ENCODE measurements around the gene SPNS2.

SPNS2 gene

DNA sequence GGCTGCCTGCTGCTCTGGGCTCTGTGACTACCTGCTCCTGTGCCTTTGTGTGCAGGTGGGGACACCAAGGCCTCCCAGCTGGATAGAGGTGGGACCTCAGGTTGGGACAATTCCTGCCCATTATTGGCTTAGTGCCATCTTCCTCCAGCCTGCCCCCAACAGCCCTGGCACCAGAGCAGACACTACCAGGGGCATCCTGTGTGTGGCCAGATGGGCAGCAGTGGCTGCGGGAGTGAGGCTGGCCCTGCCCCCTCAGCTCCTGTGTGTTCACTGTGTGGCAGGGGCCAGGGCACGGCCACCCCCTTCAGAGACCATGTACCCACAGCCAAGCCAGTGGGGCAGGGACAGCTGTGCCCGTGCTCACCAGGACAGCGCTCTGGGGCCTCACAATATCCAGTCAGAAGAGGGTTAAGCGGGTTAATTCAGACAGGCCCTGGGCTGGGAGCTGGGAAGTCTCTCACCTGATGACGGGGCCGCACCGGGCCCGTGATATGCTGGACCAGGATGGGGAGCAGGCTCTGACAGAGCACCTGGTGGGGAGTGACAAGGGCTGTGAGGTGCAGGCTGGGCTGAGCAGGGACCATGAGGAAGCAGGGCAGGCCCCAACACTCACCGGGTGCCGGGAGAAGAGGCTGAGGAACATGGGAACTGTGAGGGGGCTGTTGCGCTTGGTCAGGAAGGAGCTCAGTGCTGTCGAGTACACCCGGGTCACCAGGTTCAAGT, 43.5 kb downstream of the SPNS2 start:
- DNase-seq (ENCODE audit: low read depth) = no peak
- no peak overlapping the region for H3K4me3 ChIP-seq (ENCODE audit: low read depth, low read length)
- TF ChIP-seq, protein P1, sequence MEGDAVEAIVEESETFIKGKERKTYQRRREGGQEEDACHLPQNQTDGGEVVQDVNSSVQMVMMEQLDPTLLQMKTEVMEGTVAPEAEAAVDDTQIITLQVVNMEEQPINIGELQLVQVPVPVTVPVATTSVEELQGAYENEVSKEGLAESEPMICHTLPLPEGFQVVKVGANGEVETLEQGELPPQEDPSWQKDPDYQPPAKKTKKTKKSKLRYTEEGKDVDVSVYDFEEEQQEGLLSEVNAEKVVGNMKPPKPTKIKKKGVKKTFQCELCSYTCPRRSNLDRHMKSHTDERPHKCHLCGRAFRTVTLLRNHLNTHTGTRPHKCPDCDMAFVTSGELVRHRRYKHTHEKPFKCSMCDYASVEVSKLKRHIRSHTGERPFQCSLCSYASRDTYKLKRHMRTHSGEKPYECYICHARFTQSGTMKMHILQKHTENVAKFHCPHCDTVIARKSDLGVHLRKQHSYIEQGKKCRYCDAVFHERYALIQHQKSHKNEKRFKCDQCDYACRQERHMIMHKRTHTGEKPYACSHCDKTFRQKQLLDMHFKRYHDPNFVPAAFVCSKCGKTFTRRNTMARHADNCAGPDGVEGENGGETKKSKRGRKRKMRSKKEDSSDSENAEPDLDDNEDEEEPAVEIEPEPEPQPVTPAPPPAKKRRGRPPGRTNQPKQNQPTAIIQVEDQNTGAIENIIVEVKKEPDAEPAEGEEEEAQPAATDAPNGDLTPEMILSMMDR (conservative IDR thresholded peaks at IDR 0.05; ENCODE audit: low read depth, low read length) = no peak

DNA sequence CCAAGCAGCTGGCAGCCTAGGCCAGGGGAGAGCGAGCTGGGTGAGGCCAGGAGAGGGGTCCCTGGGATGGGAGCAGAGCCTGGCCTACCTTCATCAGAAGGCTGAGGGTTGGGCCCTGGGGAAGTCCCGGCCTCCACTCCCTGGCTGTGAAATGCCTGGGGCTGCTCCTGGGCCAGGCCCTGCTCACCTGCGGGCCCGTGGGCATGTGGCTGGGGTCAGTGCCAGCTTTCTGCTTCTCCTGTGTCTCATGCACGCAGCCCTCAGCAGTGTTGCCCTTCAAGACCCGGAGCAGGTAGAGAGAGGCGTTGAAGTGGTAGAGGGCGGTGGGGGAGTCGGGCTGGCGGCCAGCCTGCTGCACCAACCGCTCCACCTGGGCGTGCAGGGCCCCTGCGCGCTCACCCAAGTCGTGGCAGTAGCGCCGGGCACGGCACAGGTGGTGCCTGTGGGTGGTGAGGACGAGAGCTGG, 44.1 kb downstream of the SPNS2 start:
- no peak for DNase-seq (ENCODE audit: low read depth)
- no peak overlapping the region for H3K4me3 ChIP-seq (ENCODE audit: low read depth, low read length)
- TF ChIP-seq, protein P1 (conservative IDR thresholded peaks at IDR 0.05; ENCODE audit: low read depth, low read length) = no peak

DNA sequence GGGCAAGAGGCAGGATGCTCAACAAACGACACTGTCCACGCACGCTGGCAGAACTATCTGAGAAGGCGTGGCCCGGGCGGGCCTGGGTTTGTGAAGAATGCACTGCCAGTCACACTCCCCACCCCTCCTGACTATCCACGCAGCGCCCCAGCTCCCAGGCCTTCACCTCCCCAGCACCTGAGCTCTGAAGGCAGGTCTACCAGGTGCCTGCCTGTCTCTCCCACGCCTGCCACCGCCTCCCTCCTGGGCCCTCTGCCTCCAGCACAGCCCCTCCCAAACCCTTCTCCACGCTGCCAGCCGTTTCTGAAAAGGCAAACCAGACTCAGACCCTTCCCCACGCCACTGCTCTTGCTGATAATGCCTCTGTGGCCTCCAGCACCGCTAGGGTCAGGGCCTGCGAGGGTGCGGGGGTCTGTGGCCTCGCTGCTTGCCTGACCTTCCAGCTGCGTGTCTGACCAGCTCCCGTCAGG, 44.9 kb downstream of the SPNS2 start:
- TF ChIP-seq, protein P1 (conservative IDR thresholded peaks at IDR 0.05; ENCODE audit: low read depth, low read length) = no peak
- H3K4me3 ChIP-seq (ENCODE audit: low read depth, low read length) = no peak overlapping the region
- no peak for DNase-seq (ENCODE audit: low read depth)

DNA sequence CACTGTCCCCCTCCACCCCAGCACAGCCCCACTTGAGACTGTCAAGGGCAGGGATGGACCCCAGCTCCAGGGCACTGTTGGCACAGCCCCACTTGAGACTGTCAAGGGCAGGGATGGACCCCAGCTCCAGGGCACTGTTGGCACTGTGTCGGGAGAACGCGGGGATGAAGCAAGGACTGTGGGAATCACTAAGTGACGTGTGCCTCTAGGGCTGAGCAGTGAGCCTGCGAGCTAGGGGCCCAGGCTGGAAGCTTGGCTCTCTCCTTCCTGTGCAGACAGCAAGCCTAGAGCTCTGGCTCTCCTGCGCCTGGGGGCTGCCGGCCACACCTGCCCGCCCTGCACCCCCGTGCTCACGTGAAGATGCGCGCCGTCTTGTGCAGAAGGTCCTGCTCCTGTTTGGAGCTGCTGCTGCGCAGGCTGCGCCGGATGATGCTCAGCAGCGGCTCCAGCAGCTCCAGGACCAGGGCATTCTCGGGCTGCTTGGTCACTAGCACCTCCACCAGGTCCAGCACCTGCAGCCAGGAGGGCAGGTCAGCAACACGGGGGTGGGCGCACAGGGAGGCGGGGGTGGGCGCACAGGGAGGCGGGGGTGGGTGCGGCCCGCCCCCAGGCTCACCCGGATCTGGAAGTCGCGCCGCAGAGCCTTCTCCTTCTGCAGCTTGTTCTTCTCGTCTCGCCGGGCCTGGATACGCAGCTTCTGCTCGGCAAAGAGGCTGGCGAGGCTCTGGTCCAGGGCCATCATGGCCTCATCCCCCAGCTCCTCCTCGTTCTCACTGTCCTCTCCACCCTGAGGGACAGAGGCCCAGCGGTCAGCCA, 45.7 kb downstream of the SPNS2 start:
- TF ChIP-seq, protein P1 (conservative IDR thresholded peaks at IDR 0.05; ENCODE audit: low read depth, low read length) = no peak
- no peak for DNase-seq (ENCODE audit: low read depth)
- H3K4me3 ChIP-seq (ENCODE audit: low read depth, low read length) = no peak overlapping the region

DNA sequence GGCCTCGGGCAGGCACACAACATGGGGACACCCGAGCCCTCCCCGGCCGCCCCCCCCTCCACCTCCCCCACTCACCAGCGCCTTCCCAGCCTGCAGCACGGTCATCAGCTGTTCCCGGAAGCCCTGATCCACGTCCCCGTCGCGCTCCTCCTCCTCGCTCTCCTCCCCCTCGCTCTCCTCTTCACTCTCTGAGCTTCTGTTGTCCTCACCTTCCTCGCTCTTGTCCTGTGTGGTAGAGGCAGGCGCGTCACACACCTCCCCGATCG, 46.2 kb downstream of the SPNS2 start:
- no peak for DNase-seq (ENCODE audit: low read depth)
- TF ChIP-seq, protein P1 (conservative IDR thresholded peaks at IDR 0.05; ENCODE audit: low read depth, low read length) = no peak
- no peak overlapping the region for H3K4me3 ChIP-seq (ENCODE audit: low read depth, low read length)

DNA sequence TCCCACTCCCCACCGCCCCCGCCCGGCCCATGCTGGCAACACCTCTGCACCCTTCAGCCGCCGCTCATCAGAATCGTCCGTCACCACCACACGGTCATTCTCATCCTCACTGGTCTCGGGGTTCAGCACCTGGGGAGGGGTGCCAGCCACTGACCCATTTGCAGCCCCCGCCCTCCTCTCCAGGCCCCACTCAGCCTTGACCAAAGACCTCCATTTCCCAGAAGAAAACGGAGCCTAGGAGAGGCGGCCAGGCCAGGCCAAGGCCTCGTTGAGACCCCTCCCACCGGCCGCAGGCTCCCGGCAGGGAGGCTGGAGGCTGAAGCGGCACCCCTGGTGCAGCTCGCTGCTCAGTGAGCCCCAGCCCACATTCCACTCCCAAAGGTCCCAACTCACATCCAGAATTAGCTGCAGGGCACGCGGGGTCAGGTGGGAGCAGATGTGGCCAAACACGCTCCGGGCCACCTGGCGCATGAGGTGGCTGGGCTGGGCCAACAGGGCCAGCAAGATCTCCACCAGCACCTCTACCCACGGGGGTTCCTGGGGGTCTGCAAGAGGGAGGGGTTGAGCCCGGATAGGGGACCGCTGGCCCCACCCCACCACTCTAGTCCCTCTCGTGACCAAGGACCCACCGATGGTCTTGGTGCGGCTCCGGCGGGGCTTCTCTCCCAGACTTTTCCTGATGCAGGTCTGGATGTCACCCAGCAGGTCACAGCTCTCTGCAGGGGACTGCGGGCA, 46.7 kb downstream of the SPNS2 start:
- H3K4me3 ChIP-seq (ENCODE audit: low read depth, low read length) = no peak overlapping the region
- no peak for DNase-seq (ENCODE audit: low read depth)
- TF ChIP-seq, protein P1 (conservative IDR thresholded peaks at IDR 0.05; ENCODE audit: low read depth, low read length) = no peak
